ENCODE measurements around the gene NUP42. TPM values are rescaled to one million over a fixed set of nuclear protein-coding genes. Genes with fewer than 3 reads are reported as not detected.

Gene NUP42
- total RNA-seq (ENCODE audit: unreplicated experiment): 32.4 TPM
- long read RNA-seq, transcript NUPL2-201 (7 exons, 1,795 nt): major isoform, 13 of 17 reads
- long read RNA-seq, partial matches to known transcripts: 1 of 17 reads
- long read RNA-seq, other reads (novel, unspliced or antisense): 1 of 17 reads

- peak; percentile 97 for DNase-seq (ENCODE audit: low spot score)
- no peak for TF ChIP-seq CTCF (IDR thresholded peaks at IDR 0.05; ENCODE audit: unreplicated experiment)
- H3K27me3 Mint-ChIP-seq (ENCODE audit: unreplicated experiment): no peaks in the 10 kb centered on the region
- H3K36me3 Mint-ChIP-seq (ENCODE audit: low read depth, unreplicated experiment): no peaks in the 10 kb centered on the region
- peaks cover 18% of the 10 kb centered on the region for H3K4me1 Mint-ChIP-seq (ENCODE audit: unreplicated experiment)
- H3K4me3 Mint-ChIP-seq (ENCODE audit: unreplicated experiment): peak within 1 kb of the TSS; percentile 95
- H3K27ac Mint-ChIP-seq (ENCODE audit: unreplicated experiment): peak within 1 kb of the TSS; percentile 99
- no peaks in the 10 kb centered on the region for H3K9me3 Mint-ChIP-seq (ENCODE audit: unreplicated experiment)
These were observed at the start of gene NUP42 for GRCh38 chr7:23181684-23182553. TSS of gene NUP42 (plus strand) at chr7:23182048. CDS start at chr7:23182086, 38 bp downstream.

GRCh38 chr7:23133797-23134196 lies 48.1 kb upstream of the NUP42 start:
- Mint-ChIP-seq H3K4me3 (ENCODE audit: unreplicated experiment) (no peak overlapping the region), H3K4me1 (ENCODE audit: unreplicated experiment) (peaks cover under 1% of the 10 kb centered on the region), H3K9me3 (ENCODE audit: unreplicated experiment) (no peaks in the 10 kb centered on the region), H3K27ac (ENCODE audit: unreplicated experiment) (no peak overlapping the region), H3K36me3 (ENCODE audit: low read depth, unreplicated experiment) (peaks cover 5% of the 10 kb centered on the region), H3K27me3 (ENCODE audit: unreplicated experiment) (no peaks in the 10 kb centered on the region)
- no peak for DNase-seq (ENCODE audit: low spot score)
- no peak for TF ChIP-seq CTCF (IDR thresholded peaks at IDR 0.05; ENCODE audit: unreplicated experiment)

- TF ChIP-seq CTCF (IDR thresholded peaks at IDR 0.05; ENCODE audit: unreplicated experiment): no peak
- Mint-ChIP-seq H3K27me3 (ENCODE audit: unreplicated experiment) (no peaks in the 10 kb centered on the region), H3K4me3 (ENCODE audit: unreplicated experiment) (no peak overlapping the region), H3K36me3 (ENCODE audit: low read depth, unreplicated experiment) (peaks cover 9% of the 10 kb centered on the region), H3K27ac (ENCODE audit: unreplicated experiment) (no peak overlapping the region), H3K4me1 (ENCODE audit: unreplicated experiment) (no peaks in the 10 kb centered on the region), H3K9me3 (ENCODE audit: unreplicated experiment) (no peaks in the 10 kb centered on the region)
- DNase-seq (ENCODE audit: low spot score): no peak
These were observed 46.1 kb upstream of the NUP42 start for GRCh38 chr7:23135755-23136154.

GRCh38 chr7:23136216-23136615 lies 45.6 kb upstream of the NUP42 start:
- no peak overlapping the region for H3K27ac Mint-ChIP-seq (ENCODE audit: unreplicated experiment)
- no peaks in the 10 kb centered on the region for H3K9me3 Mint-ChIP-seq (ENCODE audit: unreplicated experiment)
- no peak overlapping the region for H3K4me3 Mint-ChIP-seq (ENCODE audit: unreplicated experiment)
- H3K36me3 Mint-ChIP-seq (ENCODE audit: low read depth, unreplicated experiment): peaks cover 12% of the 10 kb centered on the region
- H3K4me1 Mint-ChIP-seq (ENCODE audit: unreplicated experiment): no peaks in the 10 kb centered on the region
- TF ChIP-seq CTCF (IDR thresholded peaks at IDR 0.05; ENCODE audit: unreplicated experiment): no peak
- no peak for DNase-seq (ENCODE audit: low spot score)
- no peaks in the 10 kb centered on the region for H3K27me3 Mint-ChIP-seq (ENCODE audit: unreplicated experiment)

DNA sequence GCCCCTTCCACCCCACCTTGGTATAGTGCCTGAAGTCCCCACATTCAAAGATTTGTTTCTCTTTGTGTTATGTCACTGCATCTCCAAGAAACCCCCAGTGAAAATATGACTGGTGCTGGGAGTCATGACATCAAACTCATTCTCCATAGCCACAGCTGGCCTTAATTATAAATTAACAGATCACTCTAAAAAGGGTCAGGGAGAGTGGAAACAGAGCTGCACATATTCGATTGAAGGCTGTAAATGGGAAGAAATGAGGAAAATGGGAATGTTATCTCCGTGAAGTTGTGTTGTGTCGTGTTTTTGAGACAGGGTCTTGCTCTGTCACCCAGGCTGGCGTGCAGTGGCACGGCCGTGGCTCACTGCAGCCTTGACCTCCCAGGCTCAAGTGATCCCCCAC lies 24.2 kb upstream of the NUP42 start:
- no peaks in the 10 kb centered on the region for H3K4me1 Mint-ChIP-seq (ENCODE audit: unreplicated experiment)
- DNase-seq (ENCODE audit: low spot score): no peak
- H3K9me3 Mint-ChIP-seq (ENCODE audit: unreplicated experiment): no peaks in the 10 kb centered on the region
- no peaks in the 10 kb centered on the region for H3K27me3 Mint-ChIP-seq (ENCODE audit: unreplicated experiment)
- no peak for TF ChIP-seq CTCF (IDR thresholded peaks at IDR 0.05; ENCODE audit: unreplicated experiment)
- H3K36me3 Mint-ChIP-seq (ENCODE audit: low read depth, unreplicated experiment): no peaks in the 10 kb centered on the region
- H3K27ac Mint-ChIP-seq (ENCODE audit: unreplicated experiment): no peak overlapping the region
- H3K4me3 Mint-ChIP-seq (ENCODE audit: unreplicated experiment): no peak overlapping the region

Data from endothelial cell (in vitro differentiated cells).